ENCODE measurements around the gene SMAD3.
"Not testable (repeated sequence)": the region's sequence is repeated elsewhere in the genome, so short reads cannot be mapped to it uniquely, and the experiment has no call there.

Gene SMAD3

DNA sequence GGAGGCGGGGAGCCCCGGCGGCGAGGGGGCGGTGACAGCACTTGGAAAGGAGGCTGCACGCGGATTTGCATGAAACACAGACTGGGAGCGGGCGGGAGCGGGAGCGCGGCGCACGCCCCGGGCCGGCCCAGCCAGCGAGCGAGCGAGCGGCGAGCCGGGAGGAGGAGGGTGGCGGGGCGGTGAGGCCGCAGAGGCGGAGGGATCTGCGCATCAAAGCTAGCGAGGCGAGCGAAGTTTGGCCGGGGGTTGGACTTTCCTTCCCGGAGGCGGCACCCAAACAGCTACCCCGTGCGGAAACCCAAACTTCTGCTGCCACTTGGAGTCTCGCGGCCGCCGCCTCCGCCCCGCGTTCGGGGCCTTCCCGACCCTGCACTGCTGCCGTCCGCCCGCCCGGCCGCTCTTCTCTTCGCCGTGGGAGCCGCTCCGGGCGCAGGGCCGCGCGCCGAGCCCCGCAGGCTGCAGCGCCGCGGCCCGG is at the start of gene SMAD3:
TSS of gene SMAD3 (plus strand) at position 72 of the 475 bp plus-strand sequence. CDS start 553 bp downstream, outside the sequence.
- DNase-seq: peak; percentile 87

DNA sequence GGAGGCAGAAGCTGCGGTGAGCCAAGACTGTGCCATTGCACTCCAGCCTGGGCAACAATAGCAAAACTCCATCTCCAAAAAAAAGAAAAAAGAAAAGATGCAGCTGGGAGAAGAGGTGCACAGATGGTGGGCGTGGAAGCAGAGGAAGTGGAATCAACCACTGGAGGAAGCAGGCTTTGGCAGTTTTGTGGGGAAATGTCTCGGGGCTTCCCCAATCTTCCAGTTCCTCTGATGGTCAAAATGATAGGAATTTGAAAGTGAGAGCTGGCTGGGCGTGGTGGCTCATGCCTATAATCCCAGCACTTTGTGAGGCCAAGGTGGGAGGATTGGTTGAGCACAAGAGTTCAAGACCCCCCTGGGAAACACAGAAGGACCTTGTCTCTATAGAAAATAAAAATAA is 48.1 kb upstream of the SMAD3 start:
- peak; percentile 81 for DNase-seq

GRCh38 chr15:67018026-67018425 is 47.4 kb upstream of the SMAD3 start:
- DNase-seq: no peak

- no peak for DNase-seq
Observed at GRCh38 chr15:67018441-67018840, 47.0 kb upstream of the SMAD3 start.

DNA sequence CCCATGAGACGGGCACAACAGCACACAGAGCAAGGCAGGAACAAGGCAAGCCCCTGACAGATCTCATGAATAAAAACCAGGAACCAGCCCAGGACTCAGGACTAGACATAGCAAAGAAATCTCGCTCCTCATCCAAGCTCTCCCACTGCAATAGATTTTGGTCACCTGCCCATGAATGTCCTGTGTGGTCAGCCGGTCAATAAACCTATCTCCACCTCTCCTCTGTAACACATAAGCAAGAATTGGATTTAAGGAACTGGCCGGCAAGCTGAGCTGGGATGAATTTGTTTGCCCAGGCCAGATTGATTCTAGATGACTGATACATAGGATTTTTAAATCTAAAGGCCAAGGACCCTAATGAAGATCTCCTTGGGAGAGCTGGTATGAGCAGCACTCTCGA is 46.3 kb upstream of the SMAD3 start:
- no peak for DNase-seq

GRCh38 chr15:67019884-67020520 is 45.4 kb upstream of the SMAD3 start:
- DNase-seq: no peak

DNA sequence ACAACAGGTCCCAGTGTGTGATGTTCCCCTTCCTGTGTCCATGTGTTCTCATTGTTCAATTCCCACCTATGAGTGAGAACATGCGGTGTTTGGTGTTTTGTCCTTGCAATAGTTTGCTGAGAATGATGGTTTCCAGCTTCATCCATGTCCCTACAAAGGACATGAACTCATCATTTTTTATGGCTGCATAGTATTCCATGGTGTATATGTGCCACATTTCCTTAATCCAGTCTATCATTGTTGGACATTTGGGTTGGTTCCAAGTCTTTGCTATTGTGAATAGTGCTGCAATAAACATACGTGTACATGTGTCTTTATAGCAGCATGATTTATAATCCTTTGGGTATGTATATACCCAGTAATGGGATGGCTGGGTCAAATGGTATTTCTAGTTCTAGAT is 44.7 kb upstream of the SMAD3 start:
- DNase-seq: not testable (repeated sequence)

GRCh38 chr15:67021455-67021854 is 43.9 kb upstream of the SMAD3 start:
- no peak for DNase-seq

DNA sequence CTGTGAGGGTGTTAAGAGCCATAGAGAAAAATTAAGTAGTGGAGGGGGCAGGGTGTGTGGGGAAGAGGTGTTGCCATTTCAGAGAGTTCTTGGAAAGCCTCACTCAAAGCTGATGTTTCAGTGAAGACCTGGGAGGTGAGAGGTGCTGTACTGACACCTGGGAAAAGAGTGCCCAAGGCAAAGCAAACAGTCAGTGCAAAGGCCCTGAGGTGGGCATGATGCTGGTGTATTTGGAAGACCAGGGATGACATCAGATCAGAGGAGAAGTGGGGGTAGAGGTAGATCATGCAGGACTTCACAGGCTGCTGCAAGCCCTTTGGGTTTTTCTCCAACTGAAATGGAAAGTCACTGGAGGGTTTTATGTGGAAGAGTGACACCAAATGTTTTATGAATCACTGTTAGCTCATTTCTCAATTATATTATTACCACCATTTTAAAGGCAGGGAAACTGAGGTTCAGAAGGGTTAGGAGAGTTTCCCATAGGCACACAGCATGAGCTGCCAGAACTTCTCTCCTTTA is 42.8 kb upstream of the SMAD3 start:
- DNase-seq: no peak

DNA sequence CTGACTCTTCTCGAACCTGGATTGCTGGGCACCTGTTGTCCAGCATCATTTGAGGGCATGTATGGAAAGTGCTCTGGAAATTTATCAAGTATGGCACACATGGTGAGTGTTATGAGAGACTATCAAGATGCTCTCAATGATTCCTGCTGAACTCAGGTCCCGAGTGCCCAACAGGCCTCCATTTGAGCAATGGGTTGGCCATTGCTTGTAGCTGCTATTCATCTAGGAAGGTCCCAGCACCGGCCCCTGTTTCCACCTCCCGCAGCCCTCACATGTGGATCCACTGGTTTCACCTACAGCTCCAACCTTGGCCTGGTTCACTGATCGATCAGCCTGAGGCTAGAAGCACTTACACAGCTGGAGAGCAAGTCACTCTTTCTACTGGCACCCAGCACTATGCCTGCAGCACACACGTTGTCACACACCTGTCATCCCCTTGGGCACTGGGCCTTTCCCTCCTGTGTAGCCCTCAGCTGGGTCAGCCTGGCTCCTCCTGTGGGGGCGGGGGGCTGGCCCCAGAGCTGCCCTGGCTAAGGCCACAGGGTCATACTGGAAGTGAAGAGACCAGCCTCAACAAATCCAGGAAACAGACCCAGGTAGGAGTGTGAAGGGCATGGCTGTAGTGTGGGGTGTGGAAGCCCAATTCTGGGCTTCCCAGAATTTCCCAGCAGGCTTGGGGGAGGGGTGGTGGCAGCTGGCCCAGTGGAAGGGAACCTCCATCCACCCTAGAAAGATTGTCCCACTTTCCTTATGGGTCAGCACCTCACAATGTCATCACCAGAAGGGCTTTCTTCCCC is 41.7 kb upstream of the SMAD3 start:
- DNase-seq: no peak

DNA sequence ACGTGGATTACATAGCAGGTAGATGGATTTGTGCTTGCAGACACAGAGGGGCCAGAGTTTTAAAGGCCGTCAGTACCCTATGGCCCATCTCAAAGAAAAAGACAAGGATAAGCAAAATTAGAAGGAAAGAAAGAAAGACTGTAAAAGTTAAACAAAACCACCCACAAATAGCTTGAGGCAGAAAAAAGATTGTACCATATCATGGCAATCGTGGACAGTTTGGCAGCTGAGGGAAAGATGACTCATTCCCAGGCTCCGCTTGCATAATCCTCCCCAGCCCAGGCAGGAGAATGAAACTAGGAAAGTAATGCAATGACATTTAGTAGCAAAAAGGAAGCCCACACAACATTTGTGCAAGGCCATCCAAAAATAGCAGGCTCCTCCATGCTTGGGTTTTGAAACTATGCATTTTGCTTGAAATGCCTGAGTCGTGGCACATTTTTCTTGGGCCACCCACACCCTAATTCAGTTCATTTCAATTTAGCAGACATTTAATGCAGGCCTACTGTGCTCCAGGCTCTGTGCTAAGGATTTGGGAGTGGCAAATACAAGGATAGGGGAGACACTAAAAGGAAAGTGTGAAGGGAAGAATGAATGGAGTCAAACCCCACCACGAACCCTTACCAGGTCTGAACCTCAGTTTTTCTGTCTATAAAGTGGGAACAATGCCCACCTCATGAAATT is 40.9 kb upstream of the SMAD3 start:
- peak; percentile 98 for DNase-seq

DNA sequence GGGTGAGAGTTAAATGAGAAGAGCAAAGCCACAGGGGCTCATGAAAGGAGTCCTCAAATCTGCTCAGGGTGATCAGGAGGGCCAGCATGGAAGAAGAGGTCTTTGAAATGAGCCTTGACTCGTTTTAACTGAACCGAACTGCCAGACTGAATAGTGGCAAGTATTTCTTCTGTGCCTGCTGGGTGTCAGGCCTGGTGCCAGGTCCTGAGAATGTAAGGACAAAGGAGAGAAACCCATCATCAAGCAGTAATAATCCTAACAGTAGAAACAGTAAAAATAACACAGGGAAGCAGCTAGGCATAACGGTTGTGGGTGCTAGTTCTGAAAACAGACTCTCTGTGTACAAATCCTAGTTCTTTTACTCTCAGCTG is 40.4 kb upstream of the SMAD3 start:
- peak; percentile 23 for DNase-seq

DNA sequence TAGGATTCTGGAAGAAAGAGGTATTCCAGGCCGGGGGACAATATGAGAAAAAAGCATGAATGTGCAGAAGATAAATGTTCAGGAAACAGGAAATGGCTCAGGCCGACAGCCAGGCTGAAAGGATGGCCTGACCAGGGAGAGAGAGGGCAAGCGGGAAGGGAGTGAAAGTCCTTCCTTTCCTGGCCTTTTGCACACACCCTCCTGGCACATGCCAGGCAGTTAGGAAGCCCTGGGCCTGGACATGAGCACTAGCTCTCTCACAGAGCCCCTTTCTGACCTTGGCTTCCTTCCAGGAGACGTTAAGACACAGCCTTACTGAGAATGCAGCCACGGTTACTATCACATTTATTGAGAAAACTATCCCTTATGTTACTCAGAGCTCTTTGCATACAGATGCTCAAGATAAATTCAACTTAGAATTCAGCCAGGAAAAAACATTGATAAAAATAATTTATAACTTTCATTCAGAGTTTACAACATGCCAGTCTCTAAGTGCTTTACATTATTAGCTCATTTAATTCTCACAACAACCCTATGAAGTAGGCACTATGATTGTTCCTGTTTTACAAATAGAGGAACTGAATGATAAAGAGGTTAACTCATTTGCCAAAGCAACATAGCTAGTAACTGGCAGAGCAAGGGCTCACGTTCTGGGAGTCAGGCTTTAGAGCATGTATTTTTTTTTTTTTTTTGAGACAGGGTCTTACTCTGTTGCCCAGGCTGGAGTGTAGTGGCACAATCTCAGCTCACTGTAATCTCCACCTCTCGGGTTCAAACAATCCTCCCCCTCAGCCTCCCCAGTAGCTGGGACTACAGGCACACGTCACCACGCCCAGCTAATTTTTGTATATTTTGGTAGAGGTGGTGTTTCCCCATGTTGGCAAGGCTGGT is 39.4 kb upstream of the SMAD3 start:
- peak; percentile 63 for DNase-seq

GRCh38 chr15:67026610-67026967 is 38.8 kb upstream of the SMAD3 start:
- no peak for DNase-seq

- not testable (repeated sequence) for DNase-seq
Observed at GRCh38 chr15:67028440-67028839, 37.0 kb upstream of the SMAD3 start.

DNA sequence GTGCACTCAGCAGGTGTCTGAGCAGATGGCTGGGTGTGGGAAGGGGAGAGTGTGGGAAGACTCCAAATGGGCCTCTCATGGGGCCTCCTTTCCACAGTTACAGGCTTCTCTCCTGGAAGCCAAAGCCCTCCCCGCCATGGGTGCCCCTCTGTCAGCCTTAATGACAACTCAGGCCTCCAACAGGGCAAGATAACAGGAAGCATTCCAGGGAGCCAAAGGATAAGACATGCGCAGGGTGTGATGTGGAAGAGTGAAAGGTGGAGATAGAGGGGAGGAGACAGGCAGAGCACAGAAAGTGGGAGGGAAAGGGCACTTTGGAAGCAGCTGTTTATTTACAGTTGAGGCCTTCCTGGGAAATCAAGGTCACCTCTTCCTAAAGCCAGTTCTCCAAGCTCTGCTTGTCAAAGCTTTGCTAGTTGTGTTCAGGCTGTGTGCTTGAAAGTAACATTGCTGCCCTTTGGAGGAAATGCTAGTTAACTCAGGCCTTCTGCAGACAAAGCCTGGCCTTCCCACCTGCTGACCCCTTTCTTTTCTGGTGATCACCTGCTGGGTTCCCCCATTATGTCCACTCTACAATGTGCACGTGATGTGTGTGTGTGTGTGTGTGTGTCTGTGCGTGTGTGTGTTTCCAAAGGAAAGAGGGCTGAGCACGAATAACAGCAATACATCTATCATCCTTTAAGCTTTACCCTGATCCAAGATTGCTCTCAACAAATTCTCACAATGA is 35.2 kb upstream of the SMAD3 start:
- no peak for DNase-seq

DNA sequence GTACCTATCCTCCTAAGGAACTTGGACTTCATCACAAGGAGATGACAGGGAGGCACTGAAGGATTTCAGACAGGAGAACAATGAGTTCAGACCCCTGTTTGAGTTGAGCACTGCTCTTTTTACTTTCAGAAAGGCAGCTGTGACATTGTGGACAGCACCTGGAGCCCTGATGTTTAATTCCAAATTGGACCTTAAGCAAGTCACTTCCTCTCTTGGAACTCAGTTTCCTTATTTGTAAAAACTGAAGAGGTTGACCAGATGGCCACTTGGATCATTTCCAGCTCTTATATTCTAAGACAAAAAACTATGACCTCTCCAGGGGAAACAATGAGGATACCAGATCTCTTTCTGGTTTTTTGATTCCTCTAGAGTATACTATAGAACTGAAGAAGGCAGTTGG is 34.1 kb upstream of the SMAD3 start:
- DNase-seq: no peak

GRCh38 chr15:67032608-67033007 is 32.8 kb upstream of the SMAD3 start:
- no peak for DNase-seq

- no peak for DNase-seq
Observed at GRCh38 chr15:67033012-67033411, 32.4 kb upstream of the SMAD3 start.

GRCh38 chr15:67033571-67034044 is 31.8 kb upstream of the SMAD3 start:
- no peak for DNase-seq

- no peak for DNase-seq
Observed at GRCh38 chr15:67035886-67036285, 29.5 kb upstream of the SMAD3 start.

Data from MV-4-11 (cell line).